Muscle of arm (tissue), 12 donors: Measurements from ENCODE around the gene LIPI. TPM values are rescaled to one million over a fixed set of nuclear protein-coding genes. Genes with fewer than 3 reads are reported as not detected.
"Not testable (repeated sequence)": the region's sequence is repeated elsewhere in the genome, so short reads cannot be mapped to it uniquely, and the experiment has no call there.

Experiments used
- DNase-seq: peaks from one replicate; pipeline ENCODE4 v3.0.0-alpha.2; 2013
- polyA plus RNA-seq, 12 donors: library from polyadenylated mRNA; unstranded; fragments of 120-200 nt; gene quantifications; one replicate each; pipeline ENCODE4 v1.2.1, GENCODE V29; 2013; ENCODE audit not compliant: insufficient read length in 12 of 12

LIPI gene
- polyA plus RNA-seq, 12 donors: 0.18 to 0.56 (median 0.25) TPM; not detected in 5

GRCh38 chr21:14074177-14074576, 136.6 kb downstream of the LIPI start:
- DNase-seq: no peak

GRCh38 chr21:14073615-14074014, 137.1 kb downstream of the LIPI start:
- DNase-seq: no peak

GRCh38 chr21:14072761-14073535, 137.8 kb downstream of the LIPI start:
- DNase-seq: no peak

- DNase-seq: no peak
Observed at GRCh38 chr21:14071902-14072734, 138.6 kb downstream of the LIPI start.

- DNase-seq: no peak
Observed at GRCh38 chr21:14070968-14071367, 139.8 kb downstream of the LIPI start.

GRCh38 chr21:14070049-14070893, 140.5 kb downstream of the LIPI start:
- no peak for DNase-seq

GRCh38 chr21:14064296-14064645, 146.5 kb downstream of the LIPI start:
- no peak for DNase-seq

- not testable (repeated sequence) for DNase-seq
Observed at GRCh38 chr21:14063620-14064295, 147.0 kb downstream of the LIPI start.

- not testable (repeated sequence) for DNase-seq
Observed at GRCh38 chr21:14062684-14063083, 148.1 kb downstream of the LIPI start.

GRCh38 chr21:14061820-14062219, 148.9 kb downstream of the LIPI start:
- not testable (repeated sequence) for DNase-seq

- not testable (repeated sequence) for DNase-seq
Observed at GRCh38 chr21:14058995-14059627, 151.6 kb downstream of the LIPI start.

Other genes starting within 250 kb of the LIPI start
- under 1 TPM in 3 of 12 donors, not detected in 9; 0.11 to 0.83 (median 0.58) TPM for gene RBM11, start 5.2 kb upstream of the LIPI start, polyA plus RNA-seq
- gene HSPA13, start 172.2 kb upstream of the LIPI start, polyA plus RNA-seq: 10 to 100 TPM in 11 of 12 donors, not detected in 1; 24.2 to 46.9 (median 33.5) TPM